Tibial nerve (tissue), 4 donors: ENCODE measurements around the gene GRM8. TPM values are rescaled to one million over a fixed set of nuclear protein-coding genes. Genes with fewer than 3 reads are reported as not detected.

Source experiments
- DNase-seq, 2 donors: peaks; one replicate each; pipeline ENCODE4 v3.0.0-alpha.2; 2019; ENCODE audit warnings: low spot score in 2 of 2
- H3K27ac ChIP-seq, 4 donors: fragments of 200-600 bp; sonication (generic) in 3 of 4; one replicate each; pipeline ENCODE4 v1.5.1; 2017 to 2019; ENCODE audit warnings: mild to moderate bottlenecking in 1 of 4
- H3K27me3 ChIP-seq, 2 donors: fragments of 200-600 bp; sonication (generic) in 1 of 2; one replicate each; pipeline versions ENCODE4 v1.5.1 to v1.6.0; 2017 to 2019
- H3K36me3 ChIP-seq, 3 donors: fragments of 200-600 bp; sonication (generic); one replicate each; pipeline ENCODE4 v1.5.1; 2018 to 2019
- H3K4me1 ChIP-seq, 4 donors: fragments of 200-600 bp; sonication (generic) in 3 of 4; one replicate each; pipeline ENCODE4 v1.5.1; 2017 to 2019
- H3K4me3 ChIP-seq, 4 donors: fragments of 200-600 bp; sonication (generic) in 3 of 4; one replicate each; pipeline ENCODE4 v1.5.1; 2017 to 2019; ENCODE audit warnings: mild to moderate bottlenecking in 1 of 4, moderate library complexity in 1 of 4
- H3K9me3 ChIP-seq, 4 donors: fragments of 200-600 bp; sonication (generic) in 3 of 4; one replicate each; pipeline ENCODE4 v1.5.1; 2017 to 2019
- EP300 ChIP-seq, 2 donors: sonication (generic); formaldehyde crosslinking; IDR thresholded peaks; one replicate each; pipeline ENCODE4 v1.6.1; 2017; ENCODE audit warnings: antibody characterized with exemption in 2 of 2, mild to moderate bottlenecking in 1 of 2
- POLR2A ChIP-seq, 2 donors: fragments of 450-650 bp; IDR thresholded peaks; one replicate each; pipeline ENCODE4 v1.6.1; 2017; ENCODE audit warnings: antibody characterized with exemption in 2 of 2, mild to moderate bottlenecking in 2 of 2, moderate library complexity in 2 of 2
- WGBS, 2 donors: methylation state at CpG; one replicate each; pipeline ENCODE4 v1.1.5; 2018; 5-methylcytosine and 5-hydroxymethylcytosine counted together
- total RNA-seq, 4 donors: library from RNA; depleted of rRNA; stranded (reverse); fragments of >200 nt; gene quantifications; one replicate each; pipeline ENCODE4 v1.1.0, GENCODE V29; 2016
- TF ChIP-seq, protein P1 (sequence below), 5 experiments: fragments of 200-600 bp in 3 of 5; fragments of 450-650 bp in 2 of 5; sonication (generic) in 3 of 5; IDR thresholded peaks; one replicate each; pipeline ENCODE4 v1.5.1; 2016 to 2019; ENCODE audit warnings: antibody characterized with exemption in 5 of 5, mild to moderate bottlenecking in 3 of 5, moderate library complexity in 2 of 5

Gene GRM8
- total RNA-seq, 4 donors from 2014 or later: 0.59 to 1.5 (median 1.1) TPM

DNA sequence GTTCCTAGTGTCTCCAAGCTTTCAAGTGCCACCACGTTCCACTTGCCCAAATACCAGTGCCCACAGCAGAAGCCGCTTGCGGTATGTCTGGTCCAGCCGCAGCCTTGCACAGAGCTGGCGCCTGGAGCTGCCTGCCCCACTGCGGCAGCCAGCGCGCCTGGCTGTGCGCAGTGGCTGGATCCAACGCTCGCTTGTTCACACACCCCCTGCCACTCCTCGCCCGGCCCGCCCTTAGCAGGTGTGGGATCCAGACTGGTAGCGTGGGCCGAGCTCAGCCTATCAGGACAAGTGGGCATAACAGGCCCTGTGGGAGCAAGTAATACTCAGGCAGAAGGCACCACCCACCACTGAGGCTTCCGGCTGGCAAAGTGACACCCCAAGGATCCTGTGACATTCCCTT lies 294.4 kb downstream of the GRM8 start:
- H3K4me3 ChIP-seq: no peak overlapping the region
- WGBS, 2 donors: 96 to 97% methylated on average over 16 to 17 of the region's 17 CpGs
- H3K27me3 ChIP-seq: no peaks in the 10 kb centered on the region
- TF ChIP-seq, protein P1, sequence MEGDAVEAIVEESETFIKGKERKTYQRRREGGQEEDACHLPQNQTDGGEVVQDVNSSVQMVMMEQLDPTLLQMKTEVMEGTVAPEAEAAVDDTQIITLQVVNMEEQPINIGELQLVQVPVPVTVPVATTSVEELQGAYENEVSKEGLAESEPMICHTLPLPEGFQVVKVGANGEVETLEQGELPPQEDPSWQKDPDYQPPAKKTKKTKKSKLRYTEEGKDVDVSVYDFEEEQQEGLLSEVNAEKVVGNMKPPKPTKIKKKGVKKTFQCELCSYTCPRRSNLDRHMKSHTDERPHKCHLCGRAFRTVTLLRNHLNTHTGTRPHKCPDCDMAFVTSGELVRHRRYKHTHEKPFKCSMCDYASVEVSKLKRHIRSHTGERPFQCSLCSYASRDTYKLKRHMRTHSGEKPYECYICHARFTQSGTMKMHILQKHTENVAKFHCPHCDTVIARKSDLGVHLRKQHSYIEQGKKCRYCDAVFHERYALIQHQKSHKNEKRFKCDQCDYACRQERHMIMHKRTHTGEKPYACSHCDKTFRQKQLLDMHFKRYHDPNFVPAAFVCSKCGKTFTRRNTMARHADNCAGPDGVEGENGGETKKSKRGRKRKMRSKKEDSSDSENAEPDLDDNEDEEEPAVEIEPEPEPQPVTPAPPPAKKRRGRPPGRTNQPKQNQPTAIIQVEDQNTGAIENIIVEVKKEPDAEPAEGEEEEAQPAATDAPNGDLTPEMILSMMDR (IDR thresholded peaks at IDR 0.05): no peak
- TF ChIP-seq POLR2A (IDR thresholded peaks at IDR 0.05) (no peak), EP300 (IDR thresholded peaks at IDR 0.05) (no peak)
- H3K27ac ChIP-seq: no peak overlapping the region
- DNase-seq: no peak
- H3K36me3 ChIP-seq: no peaks in the 10 kb centered on the region
- no peaks in the 10 kb centered on the region for H3K4me1 ChIP-seq
- H3K9me3 ChIP-seq: no peaks in the 10 kb centered on the region

DNA sequence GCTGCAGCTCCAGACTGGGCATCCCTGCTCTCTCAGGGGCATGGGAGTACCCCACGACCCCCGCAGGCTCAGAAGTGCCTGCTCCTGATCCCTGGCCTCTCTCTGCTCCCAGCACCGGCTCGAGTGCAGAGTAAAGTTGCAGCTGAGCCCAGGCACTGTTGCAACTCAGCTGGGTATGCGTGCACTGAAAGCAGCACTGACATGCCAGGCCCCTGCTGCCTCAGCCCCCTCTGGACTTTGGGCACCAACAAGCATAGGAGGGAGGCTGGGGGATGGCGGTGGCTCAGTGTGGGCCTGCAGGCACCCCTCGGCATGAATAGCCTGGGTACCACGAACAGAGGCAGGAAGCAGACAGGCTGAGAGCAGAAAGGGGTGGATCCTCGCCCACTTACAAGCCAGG lies 295.3 kb downstream of the GRM8 start:
- 80 to 82% methylated on average over 7 to 8 of the region's 9 CpGs for WGBS, 2 donors
- no peaks in the 10 kb centered on the region for H3K4me1 ChIP-seq
- H3K27ac ChIP-seq: no peak overlapping the region
- TF ChIP-seq POLR2A (IDR thresholded peaks at IDR 0.05) (no peak), EP300 (IDR thresholded peaks at IDR 0.05) (no peak)
- TF ChIP-seq, protein P1 (IDR thresholded peaks at IDR 0.05): no peak
- H3K9me3 ChIP-seq: no peaks in the 10 kb centered on the region
- DNase-seq: no peak
- H3K4me3 ChIP-seq: no peak overlapping the region
- no peaks in the 10 kb centered on the region for H3K36me3 ChIP-seq
- H3K27me3 ChIP-seq: no peaks in the 10 kb centered on the region

DNA sequence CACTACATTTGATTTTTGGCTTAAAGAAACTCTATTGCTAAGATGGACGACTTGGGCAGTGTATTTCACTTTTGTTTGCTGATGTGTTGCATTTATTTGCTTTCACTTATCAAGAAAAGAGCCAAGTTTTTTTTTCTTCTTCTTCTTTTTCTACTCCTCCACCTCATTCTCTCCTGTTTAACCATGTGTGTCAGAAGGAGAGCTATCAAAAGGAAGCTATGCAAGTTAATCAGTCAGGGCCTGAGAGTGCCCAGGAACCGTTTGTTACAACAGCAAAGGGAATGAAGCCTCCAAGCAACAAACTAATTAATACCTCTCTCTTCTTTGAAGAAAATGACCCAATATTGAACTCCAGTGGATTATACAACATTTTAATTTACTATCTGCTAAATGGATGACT lies 299.3 kb downstream of the GRM8 start:
- TF ChIP-seq, protein P1 (IDR thresholded peaks at IDR 0.05): no peak
- TF ChIP-seq EP300 (IDR thresholded peaks at IDR 0.05) (no peak), POLR2A (IDR thresholded peaks at IDR 0.05) (no peak)
- DNase-seq: no peak
- 33 to 43% methylated on average over 2 of the region's 2 CpGs for WGBS, 2 donors
- H3K4me3 ChIP-seq: no peak overlapping the region
- no peaks in the 10 kb centered on the region for H3K9me3 ChIP-seq
- H3K27ac ChIP-seq: no peak overlapping the region
- no peaks in the 10 kb centered on the region for H3K4me1 ChIP-seq
- no peaks in the 10 kb centered on the region for H3K27me3 ChIP-seq
- no peaks in the 10 kb centered on the region for H3K36me3 ChIP-seq

DNA sequence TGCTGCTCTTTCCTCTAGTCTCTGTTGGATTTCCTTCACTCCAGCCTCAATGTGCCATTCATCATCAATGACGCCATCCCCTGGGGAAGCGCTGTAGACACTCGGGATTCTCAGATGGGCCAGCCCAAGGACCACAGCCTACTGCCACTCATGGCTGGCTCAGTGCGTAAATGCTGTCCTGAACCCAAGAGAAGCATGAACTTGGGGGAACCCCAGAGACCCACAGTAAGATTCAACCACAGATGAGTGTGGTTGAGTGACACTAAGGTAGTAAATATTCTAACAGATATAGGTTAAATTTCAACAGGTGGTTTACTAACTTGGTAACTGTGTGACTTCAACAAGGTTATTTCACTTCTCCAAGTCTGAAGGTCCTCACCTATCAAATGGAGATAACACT lies 304.1 kb downstream of the GRM8 start:
- TF ChIP-seq, protein P1 (IDR thresholded peaks at IDR 0.05): no peak
- no peak for TF ChIP-seq POLR2A (IDR thresholded peaks at IDR 0.05)
- TF ChIP-seq EP300 (IDR thresholded peaks at IDR 0.05): no peak
- Histone ChIP-seq H3K4me3 (no peak overlapping the region), H3K27me3 (no peaks in the 10 kb centered on the region), H3K27ac (no peak overlapping the region), H3K9me3 (no peaks in the 10 kb centered on the region), H3K4me1 (no peaks in the 10 kb centered on the region), H3K36me3 (no peaks in the 10 kb centered on the region)
- DNase-seq: no peak
- WGBS, 2 donors: 81 to 84% methylated on average over 4 of the region's 4 CpGs

DNA sequence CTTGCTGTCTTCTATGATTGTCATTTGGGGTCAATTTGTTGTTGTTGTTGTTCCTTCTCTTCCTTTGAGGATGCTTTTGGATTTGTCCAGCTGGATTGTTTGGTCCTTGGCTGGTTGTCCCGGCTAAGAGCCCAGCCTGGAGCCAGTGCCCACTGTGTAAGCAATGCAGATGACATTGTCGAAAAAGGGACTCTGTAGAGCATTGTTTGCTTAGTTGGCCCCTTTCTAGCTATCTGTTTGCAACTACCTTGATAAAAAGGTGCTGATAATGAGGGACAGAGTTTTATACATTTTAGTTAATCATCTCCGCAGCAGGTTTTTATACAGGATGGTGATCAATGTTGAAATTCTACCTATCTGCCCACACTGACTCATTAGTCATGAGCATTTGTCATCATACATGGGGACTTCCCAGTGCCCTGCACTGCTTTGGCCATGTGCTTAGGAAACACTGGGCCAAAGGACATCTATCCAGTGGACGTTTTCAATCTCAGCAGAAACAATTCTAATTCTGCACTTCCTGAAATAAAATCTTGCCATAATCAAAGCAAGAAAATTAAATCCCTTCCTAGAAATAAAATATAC lies 311.9 kb downstream of the GRM8 start:
- Histone ChIP-seq H3K27ac (no peak overlapping the region), H3K36me3 (no peaks in the 10 kb centered on the region), H3K9me3 (no peaks in the 10 kb centered on the region), H3K27me3 (no peaks in the 10 kb centered on the region), H3K4me1 (no peaks in the 10 kb centered on the region), H3K4me3 (no peak overlapping the region)
- no peak for TF ChIP-seq EP300 (IDR thresholded peaks at IDR 0.05)
- TF ChIP-seq, protein P1 (IDR thresholded peaks at IDR 0.05): no peak
- DNase-seq: no peak
- 69 to 75% methylated on average over 4 of the region's 4 CpGs for WGBS, 2 donors
